Testis (tissue), 3 donors: ENCODE results near the gene RUNX3. TPM values are rescaled to one million over a fixed set of nuclear protein-coding genes. Genes with fewer than 3 reads are reported as not detected.

ENCODE experiments used
- DNase-seq: peaks from one replicate; pipeline ENCODE4 v3.0.0-alpha.2; 2019
- H3K27ac ChIP-seq, 2 donors: fragments of 200-600 bp; sonication (generic); one replicate each; pipeline ENCODE4 v1.5.1; 2019
- H3K27me3 ChIP-seq: fragments of 200-600 bp; sonication (generic); one replicate; pipeline ENCODE4 v1.5.1; 2019
- H3K36me3 ChIP-seq: fragments of 200-600 bp; sonication (generic); one replicate; pipeline ENCODE4 v1.5.1; 2017; ENCODE audit warnings: low read depth; ENCODE audit errors: missing control alignments
- H3K4me1 ChIP-seq: fragments of 200-600 bp; sonication (generic); one replicate; pipeline ENCODE4 v1.5.1; 2019
- H3K4me3 ChIP-seq, 2 donors: fragments of 200-600 bp; sonication (generic); one replicate each; pipeline ENCODE4 v1.5.1; 2017 to 2019
- H3K9me3 ChIP-seq: fragments of 200-600 bp; sonication (generic); one replicate; pipeline ENCODE4 v1.5.1; 2017
- CTCF ChIP-seq, 3 experiments: fragments of 450-650 bp in 2 of 3; fragments of 200-600 bp in 1 of 3; sonication (generic) in 1 of 3; IDR thresholded peaks; one replicate each; pipeline ENCODE4 v1.5.1; 2016 to 2019; ENCODE audit warnings: antibody characterized with exemption in 3 of 3, mild to moderate bottlenecking in 2 of 3, moderate library complexity in 1 of 3
- POLR2A ChIP-seq: fragments of 450-650 bp; IDR thresholded peaks from one replicate; pipeline ENCODE4 v1.6.1; 2017; ENCODE audit warnings: antibody characterized with exemption, mild to moderate bottlenecking, moderate library complexity
- WGBS, 2 donors: methylation state at CpG; one replicate each; pipeline ENCODE4 v1.1.5; 2018; 5-methylcytosine and 5-hydroxymethylcytosine counted together
- intact Hi-C: fragments of 100-400 bp; cut with DNase I; formaldehyde crosslinking; loops from one replicate; pipeline ENCODE4 v1.15.1; 2023; ENCODE audit warnings: low total_unique reads
- polyA plus RNA-seq: library from polyadenylated mRNA; stranded (reverse); fragments of 350-450 nt; fragmentation: Illumina TruSeq; extraction: RNeasy Lipid Tissue Mini Kit (QIAGEN cat#74804); gene quantifications from one replicate; pipeline ENCODE4 v1.2.3, GENCODE V29; 2014; ENCODE audit warnings: low read depth, low replicate concordance; ENCODE audit not compliant: insufficient read depth
- total RNA-seq, 2 donors: library from RNA; depleted of rRNA; stranded (reverse); fragments of >200 nt; gene quantifications; one replicate each; pipeline ENCODE4 v1.2.3, GENCODE V29; 2016

RUNX3 gene
- total and polyA plus RNA-seq, 3 donors from 2014 or later, result 5.1 to 6.4 (median 5.7) TPM

DNA sequence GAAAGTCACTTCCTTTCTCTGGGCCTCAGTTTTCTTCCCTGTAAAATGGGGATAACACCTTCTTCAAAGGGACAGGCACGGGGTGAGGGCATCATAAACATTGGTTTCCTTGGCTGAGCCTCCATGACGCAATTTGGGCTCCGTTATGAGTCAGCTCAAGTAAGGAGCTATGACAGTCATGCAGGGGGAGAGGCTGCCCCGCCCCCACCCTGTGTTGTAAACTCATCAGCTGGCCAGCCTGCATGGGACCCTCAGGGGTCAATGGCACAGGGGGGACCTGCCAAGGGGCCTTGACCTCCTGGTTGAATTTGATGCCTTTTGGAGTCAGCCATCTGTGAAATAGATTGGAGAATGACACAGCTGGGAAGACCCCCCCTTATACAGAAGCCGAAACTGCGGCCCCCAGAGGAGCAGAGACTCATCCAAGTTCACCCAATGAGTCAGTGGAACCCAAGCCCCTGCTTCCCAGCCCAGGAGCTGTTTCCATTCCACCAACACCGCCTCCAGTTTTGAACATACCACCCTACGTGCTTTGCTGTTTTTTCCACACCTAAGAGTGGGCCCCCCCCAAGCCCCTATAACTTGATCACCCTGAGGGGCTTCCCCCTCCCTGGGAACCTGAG, 36.8 kb upstream of the RUNX3 start:
- 80 to 86% methylated on average over 8 of the region's 8 CpGs for WGBS, 2 donors

DNA sequence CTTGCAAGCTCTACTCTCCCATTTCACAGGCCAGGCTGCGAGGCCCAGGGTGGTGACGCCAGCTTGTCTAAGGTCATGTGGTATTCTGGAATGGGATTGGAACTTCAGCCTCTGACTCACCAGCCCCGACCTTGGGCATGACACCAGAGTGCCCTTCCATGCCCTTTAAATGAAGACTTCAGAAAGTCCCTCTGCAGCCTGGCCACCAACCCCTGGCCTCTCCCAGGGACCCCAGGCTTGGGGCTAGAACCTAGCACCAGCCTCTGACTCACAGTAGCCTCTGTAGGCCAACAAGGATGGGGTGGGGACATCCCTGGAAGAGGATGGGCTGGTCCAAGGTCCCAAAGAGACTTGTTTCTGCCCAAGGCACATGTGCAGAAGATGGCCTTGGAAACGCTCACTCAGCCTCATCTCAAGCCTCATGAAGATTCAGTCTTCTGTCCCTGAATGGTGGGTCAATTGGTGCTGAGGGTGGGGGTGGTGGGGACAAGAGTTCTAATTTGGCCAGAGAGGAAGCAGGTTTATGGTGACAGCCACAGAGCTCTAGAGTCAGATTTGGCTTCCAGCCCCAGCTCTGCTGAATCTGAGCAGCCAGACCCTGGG, 36.1 kb upstream of the RUNX3 start:
- H3K36me3 ChIP-seq, result no peaks in the 10 kb centered on the region
- DNase-seq, result no peak
- no peak overlapping the region for H3K4me3 ChIP-seq
- no peaks in the 10 kb centered on the region for H3K27me3 ChIP-seq
- WGBS, 2 donors, result 78 to 81% methylated on average over 4 of the region's 4 CpGs
- no peaks in the 10 kb centered on the region for H3K4me1 ChIP-seq
- intact Hi-C loops, result no loop called here
- H3K27ac ChIP-seq, result no peak overlapping the region
- TF ChIP-seq CTCF (IDR thresholded peaks at IDR 0.05), result no peak
- TF ChIP-seq POLR2A, result no peak
- no peaks in the 10 kb centered on the region for H3K9me3 ChIP-seq

More for the DNA sequence above, 36.8 kb upstream of the RUNX3 start:
- Histone ChIP-seq H3K27ac (no peak overlapping the region), H3K27me3 (no peaks in the 10 kb centered on the region), H3K36me3 (no peaks in the 10 kb centered on the region), H3K4me3 (no peak overlapping the region), H3K4me1 (no peaks in the 10 kb centered on the region), H3K9me3 (no peaks in the 10 kb centered on the region)
- TF ChIP-seq CTCF (IDR thresholded peaks at IDR 0.05) (no peak), POLR2A (no peak)
- no peak for DNase-seq
- intact Hi-C loops, result no loop called here

DNA sequence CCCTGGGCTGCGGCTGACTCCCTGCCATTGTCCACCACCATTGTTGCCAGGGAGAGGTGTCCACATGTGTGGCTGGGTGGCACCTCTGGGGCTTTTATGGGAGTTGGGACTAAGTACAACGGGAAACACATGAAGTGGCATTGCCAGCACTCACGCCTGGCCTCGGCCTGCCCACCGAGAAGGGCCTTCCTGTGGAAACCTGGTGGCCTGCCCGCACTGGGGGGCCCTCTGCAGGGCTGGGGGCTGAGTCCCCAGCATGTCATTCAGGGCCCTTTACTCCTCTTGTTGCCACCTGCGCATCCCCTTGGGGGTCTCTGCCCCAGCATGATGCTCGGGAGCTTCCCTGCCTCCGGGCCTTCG, 35.5 kb upstream of the RUNX3 start:
- Histone ChIP-seq H3K27me3 (no peaks in the 10 kb centered on the region), H3K9me3 (no peaks in the 10 kb centered on the region), H3K4me3 (no peak overlapping the region), H3K27ac (no peak overlapping the region), H3K4me1 (no peaks in the 10 kb centered on the region), H3K36me3 (no peaks in the 10 kb centered on the region)
- 96% methylated on average over 6 to 10 of the region's 10 CpGs for WGBS, 2 donors
- DNase-seq, result no peak
- TF ChIP-seq POLR2A, result no peak
- no peak for TF ChIP-seq CTCF (IDR thresholded peaks at IDR 0.05)
- intact Hi-C loops, result no loop called here

DNA sequence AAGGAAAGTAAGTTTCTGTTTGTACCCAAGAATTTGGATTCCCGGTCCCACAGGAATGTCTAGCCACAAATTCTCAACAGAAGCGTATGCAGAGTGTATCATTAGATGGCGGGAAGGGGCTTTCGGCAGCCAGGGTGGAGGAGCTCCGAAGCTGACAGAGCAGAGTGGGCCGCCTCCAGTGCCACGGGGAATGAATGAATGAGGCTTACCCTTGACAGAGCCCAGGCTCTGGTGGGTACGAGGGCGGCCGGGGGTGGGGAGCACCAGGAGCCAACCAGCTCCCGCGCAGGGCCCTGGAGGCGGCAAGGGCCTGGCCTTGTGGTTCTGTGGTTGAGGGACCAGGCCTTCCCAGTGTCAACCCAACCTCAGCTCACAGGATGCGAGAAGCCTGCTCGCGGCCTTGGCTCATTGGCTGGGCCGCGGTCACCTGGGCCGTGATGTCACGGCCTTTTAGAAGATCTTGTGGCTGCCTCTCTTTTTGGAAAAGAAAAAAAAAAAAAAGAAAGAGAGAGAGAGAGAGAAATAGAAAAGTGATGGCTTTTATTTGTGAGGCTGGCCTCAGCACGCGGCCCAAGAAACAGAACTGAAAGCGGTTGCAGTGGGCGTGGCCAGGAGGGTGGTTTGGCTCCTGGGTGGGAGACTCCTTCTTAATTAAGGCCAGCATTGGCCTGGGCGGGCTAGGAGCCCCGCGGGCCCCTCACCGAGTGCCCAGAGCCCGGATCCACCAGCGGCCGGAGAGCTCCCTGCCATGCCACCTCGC, 34.9 kb upstream of the RUNX3 start:
- Histone ChIP-seq H3K4me3 (no peak overlapping the region), H3K27me3 (no peaks in the 10 kb centered on the region)
- DNase-seq, result no peak

More for the DNA sequence above, 34.9 kb upstream of the RUNX3 start:
- intact Hi-C loops, result no loop called here
- Histone ChIP-seq H3K36me3 (no peaks in the 10 kb centered on the region), H3K4me1 (no peaks in the 10 kb centered on the region), H3K27ac (no peak overlapping the region), H3K9me3 (no peaks in the 10 kb centered on the region)
- WGBS, 2 donors, result 84 to 86% methylated on average over 13 to 32 of the region's 32 CpGs
- TF ChIP-seq CTCF (IDR thresholded peaks at IDR 0.05), result no peak
- no peak for TF ChIP-seq POLR2A
